Right atrium auricular region (tissue), 2 donors: ENCODE measurements around the gene POFUT2. TPM values are rescaled to one million over a fixed set of nuclear protein-coding genes. Genes with fewer than 3 reads are reported as not detected.

Experiments used
- DNase-seq: peaks from one replicate; pipeline ENCODE4 v3.0.0-alpha.2; 2019; ENCODE audit warnings: low spot score
- H3K27ac ChIP-seq, 2 donors: fragments of 200-600 bp; sonication (generic); 1 replicate in 1 of 2; 2 replicates in 1 of 2; pipeline ENCODE4 v1.5.1; 2016 to 2019
- H3K27me3 ChIP-seq, 2 donors: fragments of 200-600 bp; sonication (generic); one replicate each; pipeline versions ENCODE4 v1.5.1 to v1.6.0; 2017 to 2019
- H3K36me3 ChIP-seq: fragments of 200-600 bp; sonication (generic); one replicate; pipeline ENCODE4 v1.5.1; 2016
- H3K4me1 ChIP-seq, 2 donors: fragments of 200-600 bp; sonication (generic); one replicate each; pipeline versions ENCODE4 v1.5.1 to v1.6.0; 2017 to 2019
- H3K4me3 ChIP-seq, 2 donors: fragments of 200-600 bp; sonication (generic); 1 replicate in 1 of 2; 2 replicates in 1 of 2; pipeline ENCODE4 v1.5.1; 2017 to 2019; ENCODE audit warnings: mild to moderate bottlenecking in 1 of 2, moderate library complexity in 1 of 2
- H3K9me3 ChIP-seq, 2 donors: fragments of 200-600 bp; sonication (generic); one replicate each; pipeline ENCODE4 v1.5.1; 2019
- total RNA-seq, 2 donors: library from RNA; depleted of rRNA; stranded (reverse); fragments of >200 nt; gene quantifications; one replicate each; pipeline ENCODE4 v1.1.0, GENCODE V29; 2016
- TF ChIP-seq, protein P1 (sequence below), 2 donors: fragments of 200-600 bp; sonication (generic); IDR thresholded peaks; one replicate each; pipeline ENCODE4 v1.5.1; 2019; ENCODE audit warnings: antibody characterized with exemption in 2 of 2

POFUT2 gene
- total RNA-seq, 2 donors from 2014 or later = 5.8 to 12.0 TPM

- Histone ChIP-seq H3K9me3 (no peaks in the 10 kb centered on the region), H3K4me3 (no peak overlapping the region), H3K27me3 (no peaks in the 10 kb centered on the region), H3K4me1 (peaks cover 0 to 14% of the 10 kb centered on the region in 2 donors), H3K36me3 (no peaks in the 10 kb centered on the region), H3K27ac (no peak overlapping the region)
- DNase-seq = no peak
- TF ChIP-seq, protein P1, sequence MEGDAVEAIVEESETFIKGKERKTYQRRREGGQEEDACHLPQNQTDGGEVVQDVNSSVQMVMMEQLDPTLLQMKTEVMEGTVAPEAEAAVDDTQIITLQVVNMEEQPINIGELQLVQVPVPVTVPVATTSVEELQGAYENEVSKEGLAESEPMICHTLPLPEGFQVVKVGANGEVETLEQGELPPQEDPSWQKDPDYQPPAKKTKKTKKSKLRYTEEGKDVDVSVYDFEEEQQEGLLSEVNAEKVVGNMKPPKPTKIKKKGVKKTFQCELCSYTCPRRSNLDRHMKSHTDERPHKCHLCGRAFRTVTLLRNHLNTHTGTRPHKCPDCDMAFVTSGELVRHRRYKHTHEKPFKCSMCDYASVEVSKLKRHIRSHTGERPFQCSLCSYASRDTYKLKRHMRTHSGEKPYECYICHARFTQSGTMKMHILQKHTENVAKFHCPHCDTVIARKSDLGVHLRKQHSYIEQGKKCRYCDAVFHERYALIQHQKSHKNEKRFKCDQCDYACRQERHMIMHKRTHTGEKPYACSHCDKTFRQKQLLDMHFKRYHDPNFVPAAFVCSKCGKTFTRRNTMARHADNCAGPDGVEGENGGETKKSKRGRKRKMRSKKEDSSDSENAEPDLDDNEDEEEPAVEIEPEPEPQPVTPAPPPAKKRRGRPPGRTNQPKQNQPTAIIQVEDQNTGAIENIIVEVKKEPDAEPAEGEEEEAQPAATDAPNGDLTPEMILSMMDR (IDR thresholded peaks at IDR 0.05) = no peak
Observed at GRCh38 chr21:45251635-45252447, 35.9 kb downstream of the POFUT2 start.

DNA sequence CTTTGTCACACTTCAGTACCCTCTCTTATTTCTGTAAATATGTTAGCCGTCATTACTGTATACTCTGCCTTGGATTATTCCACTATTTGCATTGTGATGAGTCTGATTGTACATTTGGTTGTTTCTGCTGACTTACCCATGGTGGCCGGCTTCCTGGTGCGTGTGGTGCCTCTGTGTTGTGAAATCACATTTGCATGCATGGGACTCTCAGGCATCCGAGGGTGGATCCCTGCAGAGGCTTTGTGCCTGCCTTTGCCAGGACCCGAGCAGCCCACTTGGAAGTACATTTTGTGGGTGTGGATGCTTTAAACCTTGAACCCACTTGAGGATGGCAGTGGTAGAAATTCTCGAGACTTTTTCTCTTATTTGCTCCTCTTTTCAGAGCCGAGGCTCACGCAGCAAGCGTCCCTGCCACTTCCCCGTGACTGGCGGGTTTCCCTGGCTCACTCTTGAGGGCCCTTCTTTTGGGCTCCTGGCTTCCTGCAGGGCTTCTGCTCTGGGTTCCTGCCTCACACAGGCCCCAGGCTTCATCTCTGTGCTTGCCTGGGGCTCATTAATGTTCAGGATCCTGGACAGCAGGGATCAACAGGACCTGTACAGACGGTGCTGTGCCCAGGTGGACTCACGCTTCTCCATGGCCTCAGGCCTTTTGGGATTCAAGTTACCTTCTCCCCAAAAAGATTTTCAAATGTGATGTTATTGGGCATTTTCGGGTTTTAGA, 36.6 kb downstream of the POFUT2 start:
- no peaks in the 10 kb centered on the region for H3K27me3 ChIP-seq
- no peak for DNase-seq
- peaks cover 0 to 9% of the 10 kb centered on the region in 2 donors for H3K4me1 ChIP-seq
- H3K36me3 ChIP-seq = no peaks in the 10 kb centered on the region
- H3K4me3 ChIP-seq = no peak overlapping the region
- no peak overlapping the region for H3K27ac ChIP-seq
- H3K9me3 ChIP-seq = no peaks in the 10 kb centered on the region
- TF ChIP-seq, protein P1 (IDR thresholded peaks at IDR 0.05) = no peak

DNA sequence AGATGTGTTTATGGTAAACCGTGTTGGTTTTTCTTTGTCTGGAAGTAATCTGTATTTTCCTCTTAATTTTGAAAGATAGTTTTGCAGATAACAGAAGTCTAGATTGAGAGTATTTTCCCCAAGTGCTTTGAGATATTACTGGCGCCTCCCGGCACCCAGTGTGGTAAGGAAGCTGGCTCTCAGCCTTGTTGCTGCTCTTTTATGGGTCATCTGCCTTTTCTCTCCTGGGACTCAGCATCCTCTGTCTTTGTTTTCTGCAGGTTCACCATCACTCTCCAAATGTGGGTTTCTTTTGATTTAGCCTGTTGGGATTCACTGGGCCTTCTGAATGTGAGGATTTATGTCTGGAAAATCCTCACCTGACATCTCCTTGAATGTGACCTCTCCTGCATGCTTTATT, 37.4 kb downstream of the POFUT2 start:
- TF ChIP-seq, protein P1 (IDR thresholded peaks at IDR 0.05) = no peak
- H3K36me3 ChIP-seq = no peaks in the 10 kb centered on the region
- DNase-seq = no peak
- no peaks in the 10 kb centered on the region for H3K27me3 ChIP-seq
- no peaks in the 10 kb centered on the region for H3K9me3 ChIP-seq
- no peak overlapping the region for H3K4me3 ChIP-seq
- peaks cover 0 to 9% of the 10 kb centered on the region in 2 donors for H3K4me1 ChIP-seq
- H3K27ac ChIP-seq = no peak overlapping the region

DNA sequence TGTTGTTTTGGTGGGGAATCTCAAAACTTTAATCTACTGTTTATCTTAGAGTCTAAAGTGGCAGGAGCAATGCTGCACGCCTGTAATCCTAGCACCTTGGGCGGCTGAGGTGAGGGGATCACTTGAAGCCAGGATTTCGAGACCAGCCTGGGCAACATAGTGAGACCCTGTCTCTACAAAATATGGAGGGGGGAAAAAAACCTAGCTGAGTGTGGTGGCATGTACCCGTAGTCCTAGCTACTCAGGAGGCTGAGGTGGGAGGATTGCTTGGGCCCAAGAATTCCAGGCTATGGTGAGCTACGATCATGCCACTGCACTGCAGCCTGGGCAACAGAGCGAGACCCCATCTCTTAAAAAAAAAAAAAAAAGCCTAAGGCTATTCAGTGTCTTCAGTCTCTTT, 38.1 kb downstream of the POFUT2 start:
- no peak for DNase-seq
- no peaks in the 10 kb centered on the region for H3K36me3 ChIP-seq

GRCh38 chr21:45248893-45249381, 38.8 kb downstream of the POFUT2 start:
- no peak overlapping the region for H3K27ac ChIP-seq
- peak overlapping the region; percentile 28 to 35 for H3K4me3 ChIP-seq

More for the DNA sequence above, 38.1 kb downstream of the POFUT2 start:
- Histone ChIP-seq H3K27ac (no peak overlapping the region), H3K27me3 (no peaks in the 10 kb centered on the region), H3K4me3 (no peak overlapping the region), H3K4me1 (peaks cover 0 to 9% of the 10 kb centered on the region in 2 donors), H3K9me3 (no peaks in the 10 kb centered on the region)
- TF ChIP-seq, protein P1 (IDR thresholded peaks at IDR 0.05) = no peak

More at GRCh38 chr21:45248893-45249381, 38.8 kb downstream of the POFUT2 start:
- no peaks in the 10 kb centered on the region for H3K36me3 ChIP-seq
- H3K27me3 ChIP-seq = no peaks in the 10 kb centered on the region
- peaks cover 0 to 9% of the 10 kb centered on the region in 2 donors for H3K4me1 ChIP-seq
- peak; percentile 59 for DNase-seq
- TF ChIP-seq, protein P1 (IDR thresholded peaks at IDR 0.05) = no peak
- H3K9me3 ChIP-seq = peaks cover 0 to 6% of the 10 kb centered on the region in 2 donors
